HEK293T (cell line): Measurements from ENCODE around the gene NUMBL.
A peak's percentile ranks its signal among the peaks of the same experiment; 100 is the strongest.

Source experiments
- CTCF ChIA-PET: fragments of 350-600 bp; formaldehyde crosslinking; extraction: SDS; loops from one replicate; lab custom pipeline; 2021; ENCODE audit warnings: antibody characterized with exemption, inconsistent platforms; lab: Yijun Ruan, JAX
- POLR2A ChIA-PET: fragments of 350-600 bp; formaldehyde crosslinking; extraction: SDS; loops from one replicate; lab custom pipeline; 2020; ENCODE audit warnings: antibody characterized with exemption, inconsistent platforms; lab: Yijun Ruan, JAX
- DNase-seq: peaks from one replicate; pipeline ENCODE4 v3.0.0; 2012; ENCODE audit warnings: mixed read lengths; ENCODE audit errors: extremely low spot score
- ARNT ChIP-seq: fragments of 450-650 bp; IDR thresholded peaks from 2 replicates; pipeline ENCODE4 v1.6.1; 2017; ENCODE audit warnings: mild to moderate bottlenecking
- BHLHE40 ChIP-seq: fragments of 450-650 bp; IDR thresholded peaks from 2 replicates; pipeline ENCODE4 v1.6.1; 2016; ENCODE audit warnings: mild to moderate bottlenecking, moderate library complexity, borderline replicate concordance
- CTBP1 ChIP-seq: fragments of 450-650 bp; IDR thresholded peaks from 2 replicates; pipeline ENCODE4 v1.6.1; 2016; ENCODE audit warnings: borderline replicate concordance
- ELF4 ChIP-seq: fragments of 450-650 bp; IDR thresholded peaks from 2 replicates; pipeline ENCODE4 v1.6.1; 2017; ENCODE audit warnings: antibody characterized with exemption
- FOXA1 ChIP-seq: fragments of 450-650 bp; IDR thresholded peaks from 2 replicates; pipeline ENCODE4 v1.6.1; 2016; ENCODE audit warnings: mild to moderate bottlenecking
- FOXK2 ChIP-seq: fragments of 450-650 bp; IDR thresholded peaks from 2 replicates; pipeline ENCODE4 v1.6.1; 2016; ENCODE audit warnings: mild to moderate bottlenecking
- FOXM1 ChIP-seq: fragments of 450-650 bp; IDR thresholded peaks from 2 replicates; pipeline ENCODE4 v1.6.1; 2017; ENCODE audit warnings: mild to moderate bottlenecking, borderline replicate concordance
- HDGF ChIP-seq: fragments of 450-650 bp; IDR thresholded peaks from 2 replicates; pipeline ENCODE4 v1.6.1; 2017; ENCODE audit warnings: antibody characterized with exemption, borderline replicate concordance
- L3MBTL2 ChIP-seq: fragments of 450-650 bp; conservative IDR thresholded peaks from 2 replicates; pipeline ENCODE4 v1.6.1; 2016; ENCODE audit warnings: mild to moderate bottlenecking
- LEF1 ChIP-seq: fragments of 450-650 bp; IDR thresholded peaks from 2 replicates; pipeline ENCODE4 v1.6.1; 2017; ENCODE audit warnings: mild to moderate bottlenecking, borderline replicate concordance
- NFRKB ChIP-seq: fragments of 450-650 bp; IDR thresholded peaks from 2 replicates; pipeline ENCODE4 v1.6.1; 2016; ENCODE audit warnings: mild to moderate bottlenecking, moderate library complexity
- PKNOX1 ChIP-seq: fragments of 450-650 bp; IDR thresholded peaks from 2 replicates; pipeline ENCODE4 v1.6.1; 2016
- SP1 ChIP-seq: fragments of 450-650 bp; IDR thresholded peaks from 2 replicates; pipeline ENCODE4 v1.6.1; 2017
- SUZ12 ChIP-seq: fragments of 450-650 bp; IDR thresholded peaks from 2 replicates; pipeline ENCODE4 v1.6.1; 2016; ENCODE audit warnings: mild to moderate bottlenecking
- TARDBP ChIP-seq: fragments of 450-650 bp; IDR thresholded peaks from 2 replicates; pipeline ENCODE4 v1.6.1; 2016
- ZNF384 ChIP-seq: fragments of 450-650 bp; IDR thresholded peaks from 2 replicates; pipeline ENCODE4 v1.6.1; 2016

Gene NUMBL

DNA sequence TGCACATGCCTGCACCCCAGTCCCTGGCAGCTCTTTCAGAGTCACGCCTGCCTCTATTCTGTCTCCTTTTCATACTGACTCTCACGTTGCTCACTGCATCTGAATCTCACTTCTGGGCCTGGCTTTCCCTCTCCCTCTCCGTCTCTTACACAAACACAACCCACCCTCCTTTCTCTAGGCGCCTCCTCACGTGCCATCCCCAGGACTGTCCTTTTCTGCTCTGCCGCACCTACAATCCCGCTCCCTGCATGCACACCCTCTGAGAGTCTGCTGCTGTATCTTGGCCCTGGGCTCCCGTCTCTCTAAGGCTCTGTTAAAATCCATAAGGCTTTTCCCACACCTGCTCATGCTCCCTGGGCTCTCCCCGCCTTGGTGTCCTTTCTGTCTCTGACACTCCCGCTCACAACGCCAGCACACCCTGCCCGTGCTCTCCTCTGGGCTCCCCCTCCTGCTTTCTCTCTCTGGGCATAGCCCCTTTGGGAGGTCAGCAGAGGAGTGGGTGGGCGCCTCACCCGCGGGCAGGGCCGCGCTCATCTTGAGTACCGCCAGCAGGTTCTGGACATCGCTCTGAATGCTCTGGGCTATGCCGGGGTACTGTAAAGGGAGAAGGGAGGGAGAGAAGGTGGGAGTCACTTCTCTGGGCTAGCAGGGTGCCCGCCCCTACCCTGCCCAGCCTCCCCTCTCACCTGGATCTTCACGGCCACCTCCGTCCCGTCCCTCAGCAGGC, 12.7 kb upstream of the NUMBL start:
- no peak for DNase-seq
- TF ChIP-seq ARNT (no peak), FOXK2 (no peak), CTBP1 (no peak), FOXA1 (no peak), ELF4 (no peak), ZNF384 (no peak)
- ChIA-PET CTCF (interaction anchor here (0.8 to 1.1 kb wide), 2 partner anchors 40 to 41 kb away, joined by 3 read pairs; no protein-coding TSS in a partner anchor), POLR2A (no interaction called here)

- peak; percentile 63 for DNase-seq
- CTCF ChIA-PET = interaction anchor here (0.8 to 1.1 kb wide), 3 partner anchors 19 to 41 kb away, joined by 3 read pairs; no protein-coding TSS in a partner anchor
- TF ChIP-seq FOXA1 = no peak
- TF ChIP-seq ZNF384 = no peak
- no peak for TF ChIP-seq CTBP1
- no peak for TF ChIP-seq ELF4
- no peak for TF ChIP-seq FOXK2
- no peak for TF ChIP-seq SP1
- no peak for TF ChIP-seq PKNOX1
- no peak for TF ChIP-seq HDGF
- TF ChIP-seq LEF1 = no peak
- no peak for TF ChIP-seq NFRKB
- no peak for TF ChIP-seq FOXM1
- TF ChIP-seq TARDBP = no peak
- TF ChIP-seq SUZ12 = no peak
- TF ChIP-seq ARNT = no peak
- POLR2A ChIA-PET = interaction anchor here (0.9 kb wide), 1 partner anchor 12 kb away, joined by 6 read pairs; the partner anchor contains the start of gene NUMBL
These were observed 12.0 kb upstream of the NUMBL start for GRCh38 chr19:40702337-40703012.

GRCh38 chr19:40701758-40702157, 11.3 kb upstream of the NUMBL start:
- no peak for TF ChIP-seq ELF4
- no peak for TF ChIP-seq FOXM1
- no peak for TF ChIP-seq LEF1
- no peak for TF ChIP-seq CTBP1
- no peak for TF ChIP-seq ZNF384
- no peak for TF ChIP-seq ARNT
- no peak for TF ChIP-seq TARDBP
- no peak for TF ChIP-seq HDGF
- TF ChIP-seq BHLHE40 = no peak
- TF ChIP-seq FOXA1 = no peak
- CTCF ChIA-PET = interaction anchor here (0.8 to 1.1 kb wide), 3 partner anchors 18 to 40 kb away, joined by 3 read pairs; no protein-coding TSS in a partner anchor
- POLR2A ChIA-PET = interaction anchor here (0.9 kb wide), 1 partner anchor 11 kb away, joined by 6 read pairs; the partner anchor contains the start of gene NUMBL
- no peak for DNase-seq

DNA sequence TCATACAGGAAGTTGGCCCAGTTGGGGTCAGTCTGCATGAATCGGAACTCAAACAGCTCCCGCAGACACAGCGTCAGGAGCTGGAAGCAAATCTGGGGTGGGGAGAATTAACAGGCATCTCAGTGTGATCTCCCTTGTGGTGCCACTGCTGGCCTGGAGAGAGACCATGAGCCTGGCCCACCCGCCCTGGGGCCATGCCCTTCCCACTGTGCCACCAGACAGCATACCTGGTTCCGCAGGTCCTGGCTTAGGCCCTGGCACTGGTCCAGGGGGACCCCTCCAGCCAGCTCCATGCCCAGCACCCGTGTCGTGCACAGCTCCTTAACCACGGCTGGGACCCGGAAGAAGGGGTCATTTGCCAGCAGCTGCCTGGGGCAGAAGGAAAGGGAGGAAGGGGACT, 9.6 kb upstream of the NUMBL start:
- ChIA-PET CTCF (no interaction called here), POLR2A (no interaction called here)
- no peak for DNase-seq
- TF ChIP-seq FOXK2 = no peak
- TF ChIP-seq HDGF = no peak
- no peak for TF ChIP-seq PKNOX1

DNA sequence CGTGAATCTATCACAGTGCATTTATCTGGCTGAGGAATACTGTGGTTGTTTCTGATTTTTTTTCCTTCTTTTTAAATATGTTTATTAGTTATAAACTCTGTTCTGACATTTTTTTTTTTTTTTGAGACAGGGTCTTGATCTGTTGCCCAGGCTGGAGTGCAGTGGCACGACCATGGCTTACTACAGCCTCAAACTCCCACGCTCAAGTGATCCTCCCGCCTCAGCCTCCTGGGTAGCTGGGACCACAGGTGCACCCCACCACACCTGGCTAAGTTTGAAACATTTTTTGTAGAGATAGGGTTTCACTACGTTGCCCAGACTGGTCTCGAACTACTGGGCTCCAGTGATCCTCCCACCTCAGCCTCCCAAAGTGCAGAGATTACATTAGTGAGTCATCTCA, 6.6 kb upstream of the NUMBL start:
- no peak for TF ChIP-seq FOXA1
- DNase-seq = no peak
- ChIA-PET POLR2A (no interaction called here), CTCF (interaction anchor here (0.7 kb wide), 1 partner anchor 102 kb away, joined by 4 read pairs; the partner anchor contains the start of gene EGLN2)

DNA sequence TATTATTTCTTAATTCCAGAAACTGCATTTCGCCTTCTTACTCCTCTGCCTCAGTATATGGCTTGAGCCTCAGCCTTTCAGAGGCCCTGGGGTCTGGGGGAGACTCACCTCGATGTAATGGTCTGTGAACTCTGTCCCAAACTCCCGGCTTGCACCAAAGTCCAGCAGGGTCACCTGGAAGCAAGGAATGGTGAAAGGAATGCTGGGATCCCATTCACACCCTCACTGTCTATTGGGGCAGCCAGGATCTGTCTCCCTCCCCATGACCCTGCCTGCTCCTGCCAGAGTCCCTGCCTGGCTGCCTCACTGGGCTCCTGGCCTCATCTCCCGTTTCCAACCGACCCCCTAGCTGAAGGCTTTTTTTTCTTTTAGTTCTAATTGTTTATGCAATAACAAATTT, 5.4 kb upstream of the NUMBL start:
- ChIA-PET POLR2A (no interaction called here), CTCF (no interaction called here)
- DNase-seq = no peak
- TF ChIP-seq BHLHE40 (no peak), NFRKB (no peak), FOXM1 (no peak), L3MBTL2 (no peak), ELF4 (no peak), SUZ12 (no peak), TARDBP (no peak), ARNT (no peak), HDGF (no peak), FOXA1 (no peak), ZNF384 (no peak)

DNA sequence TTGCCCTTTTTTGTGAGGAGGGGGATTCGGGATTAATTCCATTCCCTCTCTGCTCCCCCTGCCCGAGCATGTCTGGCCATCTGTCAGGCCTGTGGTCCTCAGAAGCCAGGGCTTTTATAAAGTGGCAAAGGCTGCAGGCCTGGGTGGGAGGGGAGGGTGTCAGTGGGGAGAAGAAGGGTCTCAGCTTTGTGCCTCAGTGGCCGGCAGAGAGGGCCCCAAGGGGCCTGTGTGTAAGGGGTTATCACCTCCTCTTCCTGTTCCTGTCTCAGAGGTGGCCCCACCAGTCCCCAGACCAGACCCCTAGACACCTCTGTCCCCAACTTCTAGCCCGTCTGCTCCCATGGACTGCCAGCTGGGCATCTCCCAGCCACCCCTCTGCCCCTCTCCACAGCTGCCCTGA, 3.4 kb upstream of the NUMBL start:
- CTCF ChIA-PET = no interaction called here
- TF ChIP-seq SUZ12 (no peak), TARDBP (no peak), PKNOX1 (no peak), LEF1 (no peak), NFRKB (no peak), L3MBTL2 (no peak), ARNT (no peak), ELF4 (no peak), ZNF384 (no peak), HDGF (no peak), FOXM1 (no peak), CTBP1 (no peak), SP1 (no peak), FOXK2 (no peak), FOXA1 (no peak)
- POLR2A ChIA-PET = no interaction called here
- DNase-seq = no peak
